Stimulated activated CD8-positive, alpha-beta memory T cell treated with anti-CD3 and anti-CD28 coated beads, Interleukin-15, amount 100 ng/mL, for 48 hours (primary cell): ENCODE measurements around the gene LZTS2.
"Not testable (repeated sequence)": the region's sequence is repeated elsewhere in the genome, so short reads cannot be mapped to it uniquely, and the experiment has no call there.

Source experiments
- DNase-seq, 2 donors: peaks; one replicate each; pipeline ENCODE4 v3.0.0-alpha.2; 2020; ENCODE audit warnings: low read depth in 2 of 2

Gene LZTS2

GRCh38 chr10:100999742-101000126 is at the start of gene LZTS2:
Gene LZTS2, plus strand, starts transcription at chr10:100999808. Its CDS starts 2,731 bp downstream, at chr10:101002539.
- DNase-seq: no peak

- DNase-seq: no peak
These were observed 39.4 kb upstream of the LZTS2 start for GRCh38 chr10:100960251-100960650.

GRCh38 chr10:100962351-100963080 is 37.1 kb upstream of the LZTS2 start:
- DNase-seq: no peak

- DNase-seq: no peak
These were observed 35.8 kb upstream of the LZTS2 start for GRCh38 chr10:100963826-100964225.

- no peak for DNase-seq
These were observed 33.8 kb upstream of the LZTS2 start for GRCh38 chr10:100965820-100966219.

GRCh38 chr10:100966887-100967286 is 32.7 kb upstream of the LZTS2 start:
- DNase-seq: no peak

- no peak for DNase-seq
These were observed 32.3 kb upstream of the LZTS2 start for GRCh38 chr10:100967332-100967731.

- DNase-seq: no peak
These were observed 31.4 kb upstream of the LZTS2 start for GRCh38 chr10:100968062-100968736.

GRCh38 chr10:100968863-100969186 is 30.8 kb upstream of the LZTS2 start:
- DNase-seq: no peak

- DNase-seq: peak in 1 of 2 donors; percentile 29
These were observed 30.2 kb upstream of the LZTS2 start, which contains the start of gene SEMA4G for GRCh38 chr10:100969187-100970075. Gene SEMA4G, plus strand, starts transcription at chr10:100969504. Its CDS starts 3,409 bp downstream, at chr10:100972913.

- no peak for DNase-seq
These were observed 29.3 kb upstream of the LZTS2 start for GRCh38 chr10:100970076-100970913.

- DNase-seq: no peak
These were observed 28.4 kb upstream of the LZTS2 start for GRCh38 chr10:100970914-100971811.

- DNase-seq: no peak
These were observed 27.3 kb upstream of the LZTS2 start for GRCh38 chr10:100972115-100972903.

GRCh38 chr10:100972904-100973535 is 26.6 kb upstream of the LZTS2 start:
- DNase-seq: no peak

GRCh38 chr10:100975397-100975796 is 24.2 kb upstream of the LZTS2 start:
- DNase-seq: not testable (repeated sequence)

- DNase-seq: no peak
These were observed 22.7 kb upstream of the LZTS2 start for GRCh38 chr10:100976906-100977305.

GRCh38 chr10:100977436-100977835 is 22.2 kb upstream of the LZTS2 start:
- no peak for DNase-seq

GRCh38 chr10:100978121-100978900 is 21.3 kb upstream of the LZTS2 start:
- no peak for DNase-seq

GRCh38 chr10:100978901-100979195 is 20.8 kb upstream of the LZTS2 start:
- DNase-seq: no peak
